ENCODE results near the gene MEGF8.
A peak's percentile ranks its signal among the peaks of the same experiment; 100 is the strongest.

MEGF8 gene, protein sequence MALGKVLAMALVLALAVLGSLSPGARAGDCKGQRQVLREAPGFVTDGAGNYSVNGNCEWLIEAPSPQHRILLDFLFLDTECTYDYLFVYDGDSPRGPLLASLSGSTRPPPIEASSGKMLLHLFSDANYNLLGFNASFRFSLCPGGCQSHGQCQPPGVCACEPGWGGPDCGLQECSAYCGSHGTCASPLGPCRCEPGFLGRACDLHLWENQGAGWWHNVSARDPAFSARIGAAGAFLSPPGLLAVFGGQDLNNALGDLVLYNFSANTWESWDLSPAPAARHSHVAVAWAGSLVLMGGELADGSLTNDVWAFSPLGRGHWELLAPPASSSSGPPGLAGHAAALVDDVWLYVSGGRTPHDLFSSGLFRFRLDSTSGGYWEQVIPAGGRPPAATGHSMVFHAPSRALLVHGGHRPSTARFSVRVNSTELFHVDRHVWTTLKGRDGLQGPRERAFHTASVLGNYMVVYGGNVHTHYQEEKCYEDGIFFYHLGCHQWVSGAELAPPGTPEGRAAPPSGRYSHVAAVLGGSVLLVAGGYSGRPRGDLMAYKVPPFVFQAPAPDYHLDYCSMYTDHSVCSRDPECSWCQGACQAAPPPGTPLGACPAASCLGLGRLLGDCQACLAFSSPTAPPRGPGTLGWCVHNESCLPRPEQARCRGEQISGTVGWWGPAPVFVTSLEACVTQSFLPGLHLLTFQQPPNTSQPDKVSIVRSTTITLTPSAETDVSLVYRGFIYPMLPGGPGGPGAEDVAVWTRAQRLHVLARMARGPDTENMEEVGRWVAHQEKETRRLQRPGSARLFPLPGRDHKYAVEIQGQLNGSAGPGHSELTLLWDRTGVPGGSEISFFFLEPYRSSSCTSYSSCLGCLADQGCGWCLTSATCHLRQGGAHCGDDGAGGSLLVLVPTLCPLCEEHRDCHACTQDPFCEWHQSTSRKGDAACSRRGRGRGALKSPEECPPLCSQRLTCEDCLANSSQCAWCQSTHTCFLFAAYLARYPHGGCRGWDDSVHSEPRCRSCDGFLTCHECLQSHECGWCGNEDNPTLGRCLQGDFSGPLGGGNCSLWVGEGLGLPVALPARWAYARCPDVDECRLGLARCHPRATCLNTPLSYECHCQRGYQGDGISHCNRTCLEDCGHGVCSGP (N-terminal part only)

GRCh38 chr19:42325308-42325895, at the start of gene MEGF8:
Gene MEGF8 (plus strand): TSS chr19:42325635. CDS start chr19:42326244, 609 bp downstream.
- no peak for TF ChIP-seq Cebpa-rat (IDR thresholded peaks at IDR 0.05)
- Histone ChIP-seq H3K4me2 (peak within 1 kb of the TSS; percentile 99), H3K36me3 (no peaks in the 10 kb centered on the region), H3K27ac (peak within 1 kb of the TSS; percentile 85), H3K9ac (peak within 1 kb of the TSS; percentile 86), H3K9me3 (no peaks in the 10 kb centered on the region), H3K4me1 (peaks cover 33% of the 10 kb centered on the region), H4K20me1 (peaks cover 40% of the 10 kb centered on the region), H3K4me3 (peak within 1 kb of the TSS; percentile 95), H3K27me3 (peaks cover 47% of the 10 kb centered on the region)

- peaks cover 56% of the 10 kb centered on the region for H3K36me3 ChIP-seq
- peak overlapping the region; percentile 34; the same call in 1 of the 2 replicates for H3K9ac ChIP-seq
- peaks cover 44% of the 10 kb centered on the region; the same call in 1 of the 2 replicates for H4K20me1 ChIP-seq
- no peaks in the 10 kb centered on the region for H3K27me3 ChIP-seq
- H3K4me3 ChIP-seq: no peak overlapping the region
- H3K27ac ChIP-seq: 0 out of 2 replicates have a peak overlapping the region, but pooled peaks have one; percentile 41
- peaks cover 68% of the 10 kb centered on the region for H3K4me1 ChIP-seq
- no peak overlapping the region; the same call in 1 of the 2 replicates for H3K4me2 ChIP-seq
- H3K9me3 ChIP-seq: no peaks in the 10 kb centered on the region
- TF ChIP-seq Cebpa-rat (IDR thresholded peaks at IDR 0.05): no peak
Measured at GRCh38 chr19:42276284-42276683, 49.2 kb upstream of the MEGF8 start.

DNA sequence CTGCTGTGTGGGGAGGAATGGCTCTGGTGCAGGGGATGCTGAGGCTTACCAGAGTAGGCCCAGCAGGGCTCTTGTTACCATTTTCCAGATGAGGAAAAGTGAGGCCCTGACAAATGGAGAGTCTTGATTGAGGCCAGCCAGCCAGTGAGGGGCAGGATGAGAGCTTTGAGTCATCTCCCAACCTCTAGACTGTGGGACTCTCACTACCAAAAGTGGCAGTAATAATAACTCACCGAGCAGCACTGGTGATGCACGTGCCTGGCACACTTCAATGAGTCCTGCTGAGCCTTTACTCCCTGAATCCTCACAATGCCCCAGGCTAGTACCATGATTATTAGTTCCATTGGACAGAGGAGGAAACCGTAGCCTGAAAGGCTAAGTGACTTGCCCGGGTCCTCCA, 48.6 kb upstream of the MEGF8 start:
- no peak for TF ChIP-seq Cebpa-rat (IDR thresholded peaks at IDR 0.05)
- no peak overlapping the region for H3K9ac ChIP-seq
- no peak overlapping the region for H3K27ac ChIP-seq
- no peaks in the 10 kb centered on the region for H3K27me3 ChIP-seq
- peaks cover 68% of the 10 kb centered on the region for H3K4me1 ChIP-seq
- no peak overlapping the region for H3K4me3 ChIP-seq
- H4K20me1 ChIP-seq: peaks cover 49% of the 10 kb centered on the region; the same call in 1 of the 2 replicates
- H3K36me3 ChIP-seq: peaks cover 51% of the 10 kb centered on the region
- H3K9me3 ChIP-seq: no peaks in the 10 kb centered on the region
- no peak overlapping the region for H3K4me2 ChIP-seq

- Histone ChIP-seq H4K20me1 (peaks cover 58% of the 10 kb centered on the region; the same call in 1 of the 2 replicates), H3K9ac (peak overlapping the region; percentile 79), H3K36me3 (peaks cover 40% of the 10 kb centered on the region), H3K9me3 (no peaks in the 10 kb centered on the region), H3K27me3 (no peaks in the 10 kb centered on the region), H3K4me2 (peak overlapping the region; percentile 99), H3K4me1 (peaks cover 76% of the 10 kb centered on the region), H3K4me3 (no peak overlapping the region), H3K27ac (peak overlapping the region; percentile 80)
- no peak for TF ChIP-seq Cebpa-rat (IDR thresholded peaks at IDR 0.05)
Measured at GRCh38 chr19:42277821-42278451, 47.5 kb upstream of the MEGF8 start.

- H4K20me1 ChIP-seq: peaks cover 64% of the 10 kb centered on the region; the same call in 1 of the 2 replicates
- H3K9ac ChIP-seq: peak overlapping the region; percentile 79
- TF ChIP-seq Cebpa-rat (IDR thresholded peaks at IDR 0.05): no peak
- H3K36me3 ChIP-seq: peaks cover 33% of the 10 kb centered on the region
- H3K4me2 ChIP-seq: peak overlapping the region; percentile 99
- H3K27me3 ChIP-seq: no peaks in the 10 kb centered on the region
- H3K27ac ChIP-seq: peak overlapping the region; percentile 80
- peak overlapping the region; percentile 78; the same call in 1 of the 2 replicates for H3K4me3 ChIP-seq
- no peaks in the 10 kb centered on the region for H3K9me3 ChIP-seq
- H3K4me1 ChIP-seq: peaks cover 82% of the 10 kb centered on the region
Measured at GRCh38 chr19:42278452-42279154, 46.8 kb upstream of the MEGF8 start.

- Histone ChIP-seq H3K9me3 (no peaks in the 10 kb centered on the region), H3K4me3 (peak overlapping the region; percentile 78), H4K20me1 (peaks cover 64% of the 10 kb centered on the region; the same call in 1 of the 2 replicates), H3K27ac (peak overlapping the region; percentile 80), H3K36me3 (peaks cover 26% of the 10 kb centered on the region), H3K4me2 (peak overlapping the region; percentile 99), H3K9ac (peak overlapping the region; percentile 79), H3K4me1 (peaks cover 78% of the 10 kb centered on the region), H3K27me3 (no peaks in the 10 kb centered on the region)
- TF ChIP-seq Cebpa-rat (IDR thresholded peaks at IDR 0.05): no peak
Measured at GRCh38 chr19:42279155-42279901, 46.1 kb upstream of the MEGF8 start.

GRCh38 chr19:42279902-42280814, 45.3 kb upstream of the MEGF8 start:
- peaks cover 67% of the 10 kb centered on the region for H4K20me1 ChIP-seq
- H3K27ac ChIP-seq: peak overlapping the region; percentile 80
- peak overlapping the region; percentile 79 for H3K9ac ChIP-seq
- peaks cover 76% of the 10 kb centered on the region for H3K4me1 ChIP-seq
- no peaks in the 10 kb centered on the region for H3K27me3 ChIP-seq
- no peaks in the 10 kb centered on the region for H3K9me3 ChIP-seq
- peaks cover 18% of the 10 kb centered on the region for H3K36me3 ChIP-seq
- peak overlapping the region; percentile 78 for H3K4me3 ChIP-seq
- peak overlapping the region; percentile 99 for H3K4me2 ChIP-seq
- TF ChIP-seq Cebpa-rat (IDR thresholded peaks at IDR 0.05): no peak

Data from BLaER1 (cell line).